ENCODE measurements around the gene RNF166.

Gene RNF166

DNA sequence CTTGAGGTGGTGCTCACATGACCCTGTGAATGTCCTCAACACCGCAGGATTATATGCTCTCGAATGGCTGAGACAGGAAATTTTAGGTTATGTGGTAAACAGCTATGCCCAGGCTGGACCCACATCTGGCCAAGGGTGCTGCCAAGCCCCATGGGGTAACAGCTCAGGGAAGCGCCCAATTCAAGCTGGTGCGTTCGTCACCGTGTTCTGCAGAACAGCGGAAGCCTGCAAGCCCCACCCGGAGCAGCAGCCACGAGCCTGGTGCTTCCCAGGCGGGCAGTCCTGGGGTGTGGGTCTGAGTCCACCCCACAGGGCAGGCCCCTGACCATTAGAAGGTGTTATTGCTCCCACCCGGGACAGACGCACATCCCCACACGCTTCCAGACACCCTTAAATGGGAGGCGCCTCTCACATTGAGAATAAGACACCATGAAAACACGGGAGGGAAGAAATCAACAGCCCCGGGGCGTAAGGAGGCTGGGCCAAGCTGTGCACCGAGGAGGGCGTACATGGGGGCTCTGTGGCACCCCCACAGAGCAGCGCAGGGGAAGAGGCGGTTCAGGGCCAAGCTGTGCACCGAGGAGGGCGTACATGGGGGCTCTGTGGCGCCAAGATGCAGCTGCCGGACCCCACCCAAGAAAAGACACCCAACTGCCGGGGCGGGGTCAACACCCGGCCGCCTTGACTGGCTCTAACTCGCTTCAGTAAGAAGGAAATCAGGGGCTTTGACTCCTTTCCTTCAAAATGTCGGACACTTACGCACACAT lies 52.4 kb downstream of the RNF166 start:
- Histone ChIP-seq H3K36me3 (ENCODE audit: control insufficient read depth, insufficient read depth, low read length) (peaks cover 38% of the 10 kb centered on the region), H3K27me3 (replicated peaks; ENCODE audit: control insufficient read depth, insufficient read depth, low read length) (no peaks in the 10 kb centered on the region), H3K4me3 (replicated peaks; ENCODE audit: low read depth, low read length) (no peak overlapping the region)
- TF ChIP-seq, protein P1, sequence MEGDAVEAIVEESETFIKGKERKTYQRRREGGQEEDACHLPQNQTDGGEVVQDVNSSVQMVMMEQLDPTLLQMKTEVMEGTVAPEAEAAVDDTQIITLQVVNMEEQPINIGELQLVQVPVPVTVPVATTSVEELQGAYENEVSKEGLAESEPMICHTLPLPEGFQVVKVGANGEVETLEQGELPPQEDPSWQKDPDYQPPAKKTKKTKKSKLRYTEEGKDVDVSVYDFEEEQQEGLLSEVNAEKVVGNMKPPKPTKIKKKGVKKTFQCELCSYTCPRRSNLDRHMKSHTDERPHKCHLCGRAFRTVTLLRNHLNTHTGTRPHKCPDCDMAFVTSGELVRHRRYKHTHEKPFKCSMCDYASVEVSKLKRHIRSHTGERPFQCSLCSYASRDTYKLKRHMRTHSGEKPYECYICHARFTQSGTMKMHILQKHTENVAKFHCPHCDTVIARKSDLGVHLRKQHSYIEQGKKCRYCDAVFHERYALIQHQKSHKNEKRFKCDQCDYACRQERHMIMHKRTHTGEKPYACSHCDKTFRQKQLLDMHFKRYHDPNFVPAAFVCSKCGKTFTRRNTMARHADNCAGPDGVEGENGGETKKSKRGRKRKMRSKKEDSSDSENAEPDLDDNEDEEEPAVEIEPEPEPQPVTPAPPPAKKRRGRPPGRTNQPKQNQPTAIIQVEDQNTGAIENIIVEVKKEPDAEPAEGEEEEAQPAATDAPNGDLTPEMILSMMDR (IDR thresholded peaks at IDR 0.05; ENCODE audit: insufficient read depth, low read length, poor library complexity, severe bottlenecking), result no peak
- no peak for DNase-seq (ENCODE audit: extremely low read depth, insufficient read length)

DNA sequence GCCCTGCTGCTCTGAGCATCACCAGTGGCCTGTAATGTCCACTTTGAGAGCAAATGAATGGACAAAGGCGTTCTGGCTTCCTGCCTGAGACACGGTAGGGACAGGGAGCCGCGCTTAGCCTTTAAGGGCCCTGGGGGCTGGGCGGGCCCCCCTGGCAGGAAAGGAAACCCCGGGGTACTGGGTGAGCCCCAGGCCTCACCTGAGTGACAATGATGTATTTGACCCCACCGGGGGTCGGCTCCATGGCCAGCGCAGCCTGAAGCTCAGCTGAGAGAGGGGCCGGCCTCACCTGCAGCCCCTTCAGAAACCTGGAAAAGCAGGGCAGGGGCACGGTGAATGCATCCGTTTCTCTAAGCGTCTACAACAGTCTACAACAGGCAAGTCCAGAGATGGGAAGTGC lies 53.1 kb downstream of the RNF166 start:
- TF ChIP-seq, protein P1 (IDR thresholded peaks at IDR 0.05; ENCODE audit: insufficient read depth, low read length, poor library complexity, severe bottlenecking), result no peak
- Histone ChIP-seq H3K36me3 (ENCODE audit: control insufficient read depth, insufficient read depth, low read length) (peaks cover 36% of the 10 kb centered on the region), H3K27me3 (replicated peaks; ENCODE audit: control insufficient read depth, insufficient read depth, low read length) (no peaks in the 10 kb centered on the region), H3K4me3 (replicated peaks; ENCODE audit: low read depth, low read length) (no peak overlapping the region)
- DNase-seq (ENCODE audit: extremely low read depth, insufficient read length), result no peak

DNA sequence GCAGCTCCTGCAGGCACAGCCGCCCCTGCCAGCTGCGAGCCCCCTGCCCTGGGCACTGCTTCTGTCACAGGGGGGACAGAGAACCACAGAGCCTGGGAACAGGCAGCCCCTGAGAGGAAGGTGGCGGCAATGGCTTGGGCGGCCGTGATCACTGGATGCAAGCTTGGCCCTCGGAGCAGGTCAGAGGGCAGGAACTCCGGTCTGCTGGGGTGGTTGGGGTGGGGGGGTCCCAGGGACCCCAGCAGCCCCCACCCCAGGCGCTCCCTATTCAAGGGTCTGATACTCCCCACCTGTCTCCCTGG lies 53.5 kb downstream of the RNF166 start:
- Histone ChIP-seq H3K27me3 (replicated peaks; ENCODE audit: control insufficient read depth, insufficient read depth, low read length) (no peaks in the 10 kb centered on the region), H3K4me3 (replicated peaks; ENCODE audit: low read depth, low read length) (no peak overlapping the region), H3K36me3 (ENCODE audit: control insufficient read depth, insufficient read depth, low read length) (peaks cover 35% of the 10 kb centered on the region)
- TF ChIP-seq, protein P1 (IDR thresholded peaks at IDR 0.05; ENCODE audit: insufficient read depth, low read length, poor library complexity, severe bottlenecking), result no peak
- no peak for DNase-seq (ENCODE audit: extremely low read depth, insufficient read length)

DNA sequence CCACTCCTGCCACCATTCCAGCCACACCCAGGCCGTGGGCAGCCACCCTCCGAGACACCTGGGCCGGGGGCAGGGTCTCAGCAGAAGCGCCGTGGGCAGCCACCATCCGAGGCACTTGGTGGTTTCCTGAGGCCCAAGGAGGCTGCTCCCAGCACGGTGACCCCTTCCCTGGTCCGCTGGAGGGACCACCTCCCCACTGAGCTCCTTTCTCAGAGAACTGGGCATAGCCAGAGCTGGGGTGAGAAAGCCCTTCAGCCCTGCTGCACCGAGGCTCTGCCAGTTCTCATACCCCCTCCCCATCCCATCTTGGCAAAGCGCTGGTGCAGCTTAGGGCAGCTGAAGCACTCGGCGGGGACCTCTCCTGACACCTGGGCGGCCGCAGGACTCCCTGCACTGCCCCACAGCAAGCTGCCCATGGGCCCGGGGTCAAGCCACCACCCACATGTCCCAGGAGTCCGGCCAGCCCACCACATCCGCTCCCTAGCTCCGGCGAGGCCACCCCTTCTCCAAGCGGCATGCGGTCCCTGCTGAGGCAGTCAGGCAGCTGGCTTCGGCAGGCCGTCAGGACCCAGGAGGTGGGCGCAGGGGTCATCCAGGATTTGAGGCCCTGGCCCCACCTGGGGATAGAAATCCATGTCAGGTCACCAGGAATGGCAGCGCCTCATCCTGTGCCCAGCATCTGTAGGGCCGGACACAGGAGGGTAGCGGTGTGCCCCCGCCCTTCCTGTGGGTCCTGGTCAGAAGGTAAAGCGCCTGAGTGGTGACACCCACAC lies 54.0 kb downstream of the RNF166 start:
- no peak for DNase-seq (ENCODE audit: extremely low read depth, insufficient read length)
- TF ChIP-seq, protein P1 (IDR thresholded peaks at IDR 0.05; ENCODE audit: insufficient read depth, low read length, poor library complexity, severe bottlenecking), result no peak
- Histone ChIP-seq H3K4me3 (replicated peaks; ENCODE audit: low read depth, low read length) (peak overlapping the region; percentile 95), H3K36me3 (ENCODE audit: control insufficient read depth, insufficient read depth, low read length) (peaks cover 32% of the 10 kb centered on the region), H3K27me3 (replicated peaks; ENCODE audit: control insufficient read depth, insufficient read depth, low read length) (no peaks in the 10 kb centered on the region)

DNA sequence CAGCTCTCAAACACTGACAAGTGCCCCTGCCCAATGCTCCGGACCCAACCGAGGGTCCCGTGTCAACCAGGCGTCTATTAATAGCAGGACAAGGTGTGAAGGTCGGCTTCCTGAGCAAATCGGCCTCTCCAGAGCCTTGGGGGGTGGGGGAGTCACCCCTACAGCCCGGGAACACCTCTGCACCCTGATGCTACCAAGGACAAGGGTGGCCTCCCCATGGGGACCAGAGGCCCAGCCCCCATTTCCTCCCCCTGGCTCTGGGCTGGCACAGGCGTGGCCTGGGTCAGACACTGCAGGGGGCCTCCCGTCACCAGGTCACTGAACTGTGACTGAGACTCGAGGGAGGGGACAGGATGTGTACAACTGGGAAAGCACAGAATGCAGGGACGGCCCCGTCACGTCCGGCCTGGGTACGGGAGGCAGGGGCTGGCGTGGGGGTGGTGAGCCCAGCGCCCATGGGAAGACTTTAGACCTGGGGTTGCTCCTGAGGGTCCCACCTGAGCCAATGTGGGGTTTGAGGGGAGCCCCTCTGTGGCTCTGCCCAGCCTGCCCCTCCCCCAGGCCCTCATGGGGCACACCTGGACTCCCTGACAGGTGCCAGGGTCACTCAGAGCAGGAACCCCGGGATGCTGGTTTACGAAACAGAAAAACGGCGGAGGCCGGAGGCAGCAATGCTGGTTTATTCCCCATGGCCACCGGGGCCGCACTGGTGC lies 54.8 kb downstream of the RNF166 start:
- TF ChIP-seq, protein P1 (IDR thresholded peaks at IDR 0.05; ENCODE audit: insufficient read depth, low read length, poor library complexity, severe bottlenecking), result no peak
- DNase-seq (ENCODE audit: extremely low read depth, insufficient read length), result peak; percentile 92
- Histone ChIP-seq H3K27me3 (replicated peaks; ENCODE audit: control insufficient read depth, insufficient read depth, low read length) (no peaks in the 10 kb centered on the region), H3K36me3 (ENCODE audit: control insufficient read depth, insufficient read depth, low read length) (peaks cover 34% of the 10 kb centered on the region), H3K4me3 (replicated peaks; ENCODE audit: low read depth, low read length) (peak overlapping the region; percentile 95)
